IMR-90 (cell line): ENCODE results near the gene PTPN11. TPM values are rescaled to one million over a fixed set of nuclear protein-coding genes. Genes with fewer than 3 reads are reported as not detected.

Source experiments
- ATAC-seq: fragments of 200-7000 bp; cut with Tn5 transposase; 2 replicates; pipeline ENCODE4 v1.9.1; 2020; ENCODE audit warnings: low read depth, mild to moderate bottlenecking, moderate library complexity
- BruUV-seq: library from RNA; stranded (reverse); fragments of 400-500 nt; replicated peaks from 2 replicates; lab custom pipeline; 2021; lab: Mats Ljungman, UMichigan
- CTCF ChIA-PET: fragments of 300-600 bp; formaldehyde crosslinking; extraction: SDS; loops from one replicate; lab custom pipeline; 2021; ENCODE audit warnings: antibody characterized with exemption; lab: Yijun Ruan, JAX
- POLR2A ChIA-PET: fragments of 300-600 bp; sonication (Branson Sonifier 250); formaldehyde crosslinking; loops from one replicate; lab custom pipeline; 2022; ENCODE audit warnings: antibody characterized with exemption; ENCODE audit not compliant: unreplicated experiment; lab: Charles Lee
- DNase-seq: peaks from one replicate; pipeline ENCODE4 v3.0.0; 2013
- H2AFZ ChIP-seq: replicated peaks from 2 replicates; pipeline ENCODE3; 2013; ENCODE audit warnings: low read length, mild to moderate bottlenecking; ENCODE audit not compliant: poor library complexity
- H2AK5ac ChIP-seq: 2 replicates; pipeline ENCODE4 v1.6.1; 2013; ENCODE audit warnings: low read depth, low read length, inconsistent platforms
- H2AK9ac ChIP-seq: replicated peaks from 2 replicates; pipeline ENCODE3; 2013; ENCODE audit warnings: mild to moderate bottlenecking, low read depth, low read length, moderate library complexity; ENCODE audit not compliant: poor library complexity
- H2BK120ac ChIP-seq: 2 replicates; pipeline ENCODE4 v1.6.1; 2013; ENCODE audit warnings: low read depth, low read length, inconsistent platforms
- H2BK15ac ChIP-seq: 3 replicates; pipeline ENCODE4 v1.6.1; 2013; ENCODE audit warnings: low read depth, low read length, inconsistent platforms
- H2BK20ac ChIP-seq: 2 replicates; pipeline ENCODE4 v1.6.1; 2013; ENCODE audit warnings: low read depth, mild to moderate bottlenecking, inconsistent platforms, low read length, moderate library complexity
- H2BK5ac ChIP-seq: 2 replicates; pipeline ENCODE4 v1.6.1; 2013; ENCODE audit warnings: mild to moderate bottlenecking, low read depth, low read length, inconsistent platforms; ENCODE audit not compliant: poor library complexity, severe bottlenecking
- H3K14ac ChIP-seq: replicated peaks from 2 replicates; pipeline ENCODE4 v1.6.1; 2013; ENCODE audit warnings: low read depth, low read length, inconsistent platforms
- H3K18ac ChIP-seq: 2 replicates; pipeline ENCODE4 v1.6.1; 2013; ENCODE audit warnings: low read depth, low read length, control low read depth
- H3K23ac ChIP-seq: 2 replicates; pipeline ENCODE4 v1.6.1; 2013; ENCODE audit warnings: low read depth, low read length, inconsistent platforms
- H3K27ac ChIP-seq: 2 replicates; pipeline ENCODE4 v1.5.1; 2013; ENCODE audit warnings: mild to moderate bottlenecking, control low read depth, low read length; ENCODE audit not compliant: insufficient read depth
- H3K27me3 ChIP-seq: 2 replicates; pipeline ENCODE4 v1.6.1; 2013; ENCODE audit warnings: low read length; ENCODE audit not compliant: control insufficient read depth, insufficient read depth
- H3K36me3 ChIP-seq: 2 replicates; pipeline ENCODE4 v1.6.1; 2013; ENCODE audit warnings: low read length, mixed read lengths; ENCODE audit not compliant: control insufficient read depth, insufficient read depth
- H3K4ac ChIP-seq: 2 replicates; pipeline ENCODE4 v1.6.1; 2013; ENCODE audit warnings: low read depth, low read length, inconsistent platforms
- H3K4me1 ChIP-seq: 2 replicates; pipeline ENCODE4 v1.6.1; 2013; ENCODE audit warnings: low read length, mixed read lengths; ENCODE audit not compliant: control insufficient read depth, insufficient read depth
- H3K4me2 ChIP-seq: 2 replicates; pipeline ENCODE4 v1.6.1; 2013; ENCODE audit warnings: low read depth, mild to moderate bottlenecking, control low read depth, low read length, moderate library complexity
- H3K4me3 ChIP-seq: 2 replicates; pipeline ENCODE4 v1.5.1; 2013; ENCODE audit warnings: low read depth, mild to moderate bottlenecking, control low read depth, low read length, moderate library complexity; ENCODE audit not compliant: insufficient read depth
- H3K56ac ChIP-seq: 2 replicates; pipeline ENCODE4 v1.6.1; 2013; ENCODE audit warnings: low read length, inconsistent platforms; ENCODE audit not compliant: insufficient read depth; ENCODE audit errors: extremely low read depth
- H3K79me1 ChIP-seq, 2 experiments: 2 replicates each; pipeline ENCODE4 v1.6.1; 2013; ENCODE audit warnings: low read length in 2 of 2, inconsistent platforms in 1 of 2, low read depth in 1 of 2
- H3K9ac ChIP-seq: 2 replicates; pipeline ENCODE4 v1.6.1; 2013; ENCODE audit warnings: low read depth, low read length, control low read depth
- H3K9me1 ChIP-seq: 2 replicates; pipeline ENCODE4 v1.6.1; 2013; ENCODE audit warnings: low read length, inconsistent platforms; ENCODE audit not compliant: insufficient read depth
- H3K9me3 ChIP-seq: 2 replicates; pipeline ENCODE4 v1.6.1; 2013; ENCODE audit warnings: low read length; ENCODE audit not compliant: control insufficient read depth, insufficient read depth
- H4K20me1 ChIP-seq: 2 replicates; pipeline ENCODE4 v1.6.1; 2013; ENCODE audit warnings: low read length, inconsistent platforms; ENCODE audit not compliant: insufficient read depth
- H4K5ac ChIP-seq: 2 replicates; pipeline ENCODE4 v1.6.1; 2013; ENCODE audit warnings: mild to moderate bottlenecking, low read depth, low read length, control low read depth
- H4K8ac ChIP-seq, 2 experiments: 2 replicates each; pipeline ENCODE4 v1.6.1; 2013; ENCODE audit warnings: low read depth in 2 of 2, low read length in 2 of 2, control low read depth in 1 of 2, inconsistent platforms in 1 of 2
- H4K91ac ChIP-seq: 2 replicates; pipeline ENCODE4 v1.6.1; 2013; ENCODE audit warnings: low read depth, low read length, inconsistent platforms; ENCODE audit not compliant: insufficient read depth
- BHLHE40 ChIP-seq: fragments of 150-350 bp; IDR thresholded peaks from 2 replicates; pipeline ENCODE4 v1.6.1; 2016; ENCODE audit warnings: mild to moderate bottlenecking, low read depth, low read length
- CEBPB ChIP-seq: IDR thresholded peaks from 2 replicates; pipeline ENCODE4 v1.6.1; 2012; ENCODE audit warnings: low read depth, low read length, improper control_type of control experiment
- CHD1 ChIP-seq: IDR thresholded peaks from 2 replicates; pipeline ENCODE4 v1.6.1; 2012; ENCODE audit warnings: low read depth, low read length, improper control_type of control experiment
- CTCF ChIP-seq: conservative IDR thresholded peaks from 2 replicates; pipeline ENCODE4 v1.5.1; 2012; ENCODE audit warnings: mild to moderate bottlenecking, low read depth, low read length, improper control_type of control experiment
- ELK1 ChIP-seq: fragments of 150-350 bp; IDR thresholded peaks from 2 replicates; pipeline ENCODE4 v1.6.1; 2016; ENCODE audit warnings: low read depth, mild to moderate bottlenecking, low read length, moderate library complexity, borderline replicate concordance
- FOS ChIP-seq: fragments of 150-350 bp; IDR thresholded peaks from 2 replicates; pipeline ENCODE4 v1.6.1; 2016; ENCODE audit warnings: low read depth, low read length
- MAFK ChIP-seq: IDR thresholded peaks from 2 replicates; pipeline ENCODE4 v1.6.1; 2012; ENCODE audit warnings: low read depth, low read length, improper control_type of control experiment
- MAZ ChIP-seq: IDR thresholded peaks from 2 replicates; pipeline ENCODE4 v1.6.1; 2012; ENCODE audit warnings: low read depth, mild to moderate bottlenecking, low read length, improper control_type of control experiment, moderate library complexity, borderline replicate concordance
- MXI1 ChIP-seq: IDR thresholded peaks from 2 replicates; pipeline ENCODE4 v1.6.1; 2012; ENCODE audit warnings: low read depth, mild to moderate bottlenecking, low read length, moderate library complexity, borderline replicate concordance
- NFE2L2 ChIP-seq: fragments of 150-350 bp; IDR thresholded peaks from 2 replicates; pipeline ENCODE4 v1.6.1; 2016; ENCODE audit warnings: low read depth, mild to moderate bottlenecking, low read length
- POLR2A ChIP-seq: IDR thresholded peaks from 2 replicates; pipeline ENCODE4 v1.6.1; 2012; ENCODE audit warnings: mild to moderate bottlenecking, low read depth, low read length
- RAD21 ChIP-seq: IDR thresholded peaks from 2 replicates; pipeline ENCODE4 v1.6.1; 2012; ENCODE audit warnings: low read length, improper control_type of control experiment
- RCOR1 ChIP-seq: IDR thresholded peaks from 2 replicates; pipeline ENCODE4 v1.6.1; 2012; ENCODE audit warnings: mild to moderate bottlenecking, low read length, improper control_type of control experiment; ENCODE audit not compliant: insufficient replicate concordance
- RFX5 ChIP-seq: IDR thresholded peaks from 2 replicates; pipeline ENCODE4 v1.8.0; 2012; ENCODE audit warnings: low read depth, mild to moderate bottlenecking, low read length, moderate library complexity
- SMC3 ChIP-seq: fragments of 150-350 bp; IDR thresholded peaks from 2 replicates; pipeline ENCODE4 v1.6.1; 2016; ENCODE audit warnings: low read depth, mild to moderate bottlenecking, antibody characterized with exemption, low read length, moderate library complexity
- USF2 ChIP-seq: fragments of 150-350 bp; IDR thresholded peaks from 2 replicates; pipeline ENCODE4 v1.6.1; 2017; ENCODE audit warnings: mild to moderate bottlenecking, antibody characterized with exemption, low read length, low read depth
- WGBS, 2 experiments: methylation state at CpG; one replicate each; pipeline versions ENCODE4 v1.1.5 to v1.1.7; 2013; ENCODE audit warnings: missing lambda C conversion rate in 2 of 2; ENCODE audit not compliant: insufficient read length in 1 of 2; ENCODE audit errors: extremely low coverage in 2 of 2; 5-methylcytosine and 5-hydroxymethylcytosine counted together
- dilution Hi-C: fragments of 300-500 bp; cut with HindIII; formaldehyde crosslinking; loops from one replicate; pipeline ENCODE4 v1.14.3; 2018; ENCODE audit warnings: low sequenced_read_pairs; ENCODE audit not compliant: unreplicated experiment
- in situ Hi-C: fragments of 300-500 bp; cut with MboI; formaldehyde crosslinking; loops from 3 replicates; pipeline ENCODE4 v1.14.3; 2019; ENCODE audit warnings: low sequenced_read_pairs, inconsistent platforms, mixed read lengths
- intact Hi-C: fragments of 100-400 bp; cut with micrococcal nuclease; formaldehyde crosslinking; loops from 2 replicates; pipeline ENCODE4 v1.10.0; 2022
- polyA plus RNA-seq, 3 experiments: library from polyadenylated mRNA; depleted of rRNA; stranded (reverse); fragments of >200 nt; gene quantifications; 2 replicates each; pipeline ENCODE4 v1.2.3, GENCODE V29; 2012; ENCODE audit warnings: low replicate concordance in 1 of 3
- total RNA-seq: library from RNA; depleted of rRNA; stranded (reverse); fragments of >200 nt; gene quantifications from 2 replicates; pipeline ENCODE4 v1.2.3, GENCODE V29; 2012

The PTPN11 gene
- total and polyA plus RNA-seq, 2 of the 4 experiments (the other 2 are of a cell fraction) = 52.9 to 135 TPM

- Histone ChIP-seq H3K9ac (no peak overlapping the region), H3K4me3 (no peak overlapping the region), H3K18ac (no peak overlapping the region), H3K56ac (no peak overlapping the region), H3K23ac (no peak overlapping the region), H2AK5ac (no peak overlapping the region), H2AK9ac (no peak overlapping the region), H4K5ac (no peak overlapping the region), H4K20me1 (peaks cover 65% of the 10 kb centered on the region), H3K4me2 (no peak overlapping the region), H2BK5ac (no peak overlapping the region), H4K8ac (no peak overlapping the region), H3K36me3 (no peaks in the 10 kb centered on the region), H2BK20ac (no peak overlapping the region), H3K27ac (no peak overlapping the region), H2BK15ac (no peak overlapping the region), H3K79me1 (peaks cover 11 to 55% of the 10 kb centered on the region in 2 experiments), H2BK120ac (no peak overlapping the region), H3K14ac (no peak overlapping the region), H3K9me1 (peaks cover 5% of the 10 kb centered on the region; the same call in 1 of the 2 replicates), H3K4ac (no peak overlapping the region), H2AFZ (no peak overlapping the region), H4K91ac (no peak overlapping the region), H3K27me3 (no peaks in the 10 kb centered on the region), H3K9me3 (no peaks in the 10 kb centered on the region), H3K4me1 (peaks cover 7% of the 10 kb centered on the region)
- dilution Hi-C loops (no loop called here), intact Hi-C loops (no loop called here), in situ Hi-C loops (no loop called here)
- no peak for ATAC-seq
- POLR2A ChIA-PET = no interaction called here
- TF ChIP-seq RCOR1 (no peak), ELK1 (no peak), MAFK (no peak), POLR2A (no peak), CHD1 (no peak), SMC3 (no peak), RAD21 (no peak), MXI1 (no peak), RFX5 (no peak), NFE2L2 (no peak), MAZ (no peak), USF2 (no peak), CEBPB (no peak), BHLHE40 (no peak), FOS (no peak), CTCF (no peak)
- BruUV-seq = no TSS peak
- WGBS, 2 experiments = no CpG with 5 or more reads among the region's 1 CpG
- no peak for DNase-seq
- CTCF ChIA-PET = no interaction called here
Measured at GRCh38 chr12:112421363-112421762, 2.6 kb downstream of the PTPN11 start.
